GM18498 (cell line): ENCODE results near the gene DLG2.

Source experiments
- ATAC-seq: cut with Tn5 transposase; IDR thresholded peaks from one replicate; pipeline ENCODE4 v1.9.1; 2021; ENCODE audit warnings: mild to moderate bottlenecking, moderate library complexity; ENCODE audit not compliant: unreplicated experiment

DLG2 gene

GRCh38 chr11:84532364-84532763, 1094.8 kb downstream of the DLG2 start:
- ATAC-seq, result no peak

GRCh38 chr11:84526250-84526649, 1100.9 kb downstream of the DLG2 start:
- ATAC-seq, result no peak

GRCh38 chr11:84524422-84525051, 1102.6 kb downstream of the DLG2 start:
- no peak for ATAC-seq

GRCh38 chr11:84522331-84522730, 1104.8 kb downstream of the DLG2 start:
- no peak for ATAC-seq

- no peak for ATAC-seq
Observed at GRCh38 chr11:84518631-84519183, 1108.4 kb downstream of the DLG2 start.

- no peak for ATAC-seq
Observed at GRCh38 chr11:84514436-84514835, 1112.7 kb downstream of the DLG2 start.

- no peak for ATAC-seq
Observed at GRCh38 chr11:84503503-84503902, 1123.6 kb downstream of the DLG2 start.

- no peak for ATAC-seq
Observed at GRCh38 chr11:84501750-84502149, 1125.4 kb downstream of the DLG2 start.

GRCh38 chr11:84497981-84498411, 1129.1 kb downstream of the DLG2 start:
- ATAC-seq, result no peak

GRCh38 chr11:84497181-84497580, 1130.0 kb downstream of the DLG2 start:
- ATAC-seq, result no peak

- no peak for ATAC-seq
Observed at GRCh38 chr11:84496122-84496521, 1131.0 kb downstream of the DLG2 start.

GRCh38 chr11:84480131-84480530, 1147.0 kb downstream of the DLG2 start:
- ATAC-seq, result no peak

GRCh38 chr11:84476581-84476980, 1150.6 kb downstream of the DLG2 start:
- no peak for ATAC-seq

- no peak for ATAC-seq
Observed at GRCh38 chr11:84471501-84471900, 1155.6 kb downstream of the DLG2 start.

GRCh38 chr11:84468235-84468634, 1158.9 kb downstream of the DLG2 start:
- ATAC-seq, result no peak

- ATAC-seq, result no peak
Observed at GRCh38 chr11:84465040-84465439, 1162.1 kb downstream of the DLG2 start.

- no peak for ATAC-seq
Observed at GRCh38 chr11:84455691-84456090, 1171.5 kb downstream of the DLG2 start.

- no peak for ATAC-seq
Observed at GRCh38 chr11:84452211-84452610, 1174.9 kb downstream of the DLG2 start.

GRCh38 chr11:84438565-84438964, 1188.6 kb downstream of the DLG2 start:
- ATAC-seq, result no peak

- ATAC-seq, result peak; percentile 97
Observed at GRCh38 chr11:84437071-84437980, 1189.8 kb downstream of the DLG2 start.

- ATAC-seq, result no peak
Observed at GRCh38 chr11:84430661-84431060, 1196.5 kb downstream of the DLG2 start.

- no peak for ATAC-seq
Observed at GRCh38 chr11:84425673-84426072, 1201.5 kb downstream of the DLG2 start.
